GM19324 (cell line): ENCODE results near the gene N4BP3.
"Not testable (repeated sequence)": the region's sequence is repeated elsewhere in the genome, so short reads cannot be mapped to it uniquely, and the experiment has no call there.

Experiments
- ATAC-seq: cut with Tn5 transposase; IDR thresholded peaks from one replicate; pipeline ENCODE4 v1.9.1; 2021; ENCODE audit warnings: mild to moderate bottlenecking, moderate library complexity; ENCODE audit not compliant: unreplicated experiment, low FRiP score

N4BP3 gene, protein sequence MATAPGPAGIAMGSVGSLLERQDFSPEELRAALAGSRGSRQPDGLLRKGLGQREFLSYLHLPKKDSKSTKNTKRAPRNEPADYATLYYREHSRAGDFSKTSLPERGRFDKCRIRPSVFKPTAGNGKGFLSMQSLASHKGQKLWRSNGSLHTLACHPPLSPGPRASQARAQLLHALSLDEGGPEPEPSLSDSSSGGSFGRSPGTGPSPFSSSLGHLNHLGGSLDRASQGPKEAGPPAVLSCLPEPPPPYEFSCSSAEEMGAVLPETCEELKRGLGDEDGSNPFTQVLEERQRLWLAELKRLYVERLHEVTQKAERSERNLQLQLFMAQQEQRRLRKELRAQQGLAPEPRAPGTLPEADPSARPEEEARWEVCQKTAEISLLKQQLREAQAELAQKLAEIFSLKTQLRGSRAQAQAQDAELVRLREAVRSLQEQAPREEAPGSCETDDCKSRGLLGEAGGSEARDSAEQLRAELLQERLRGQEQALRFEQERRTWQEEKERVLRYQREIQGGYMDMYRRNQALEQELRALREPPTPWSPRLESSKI

GRCh38 chr5:178113141-178113787 is at the start of gene N4BP3:
Gene N4BP3 (plus strand): TSS chr5:178113532. CDS start chr5:178119584, 6,052 bp downstream.
- ATAC-seq: peak; percentile 63

- no peak for ATAC-seq
These were observed 45.6 kb upstream of the N4BP3 start for GRCh38 chr5:178067755-178068154.

GRCh38 chr5:178068293-178068692 is 45.0 kb upstream of the N4BP3 start:
- no peak for ATAC-seq

DNA sequence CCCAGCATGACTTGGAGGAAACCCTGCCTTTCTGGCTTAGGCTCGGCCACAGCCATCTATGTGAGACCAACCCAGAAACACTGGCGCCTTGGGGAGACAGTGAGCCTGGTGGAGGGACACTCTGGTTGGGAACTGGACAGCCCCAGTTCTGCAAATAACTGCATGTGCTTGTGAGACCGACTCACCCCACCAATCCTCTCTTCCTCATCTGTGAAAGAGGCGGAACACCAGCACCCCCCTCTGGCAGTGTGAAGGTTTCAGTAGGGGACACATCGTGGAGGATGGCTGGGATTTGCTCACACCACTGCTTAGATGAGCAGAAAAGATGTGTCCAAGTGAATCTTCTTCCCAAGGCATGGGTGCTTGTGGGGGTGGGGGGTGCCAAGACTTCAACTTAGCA is 43.4 kb upstream of the N4BP3 start:
- no peak for ATAC-seq

DNA sequence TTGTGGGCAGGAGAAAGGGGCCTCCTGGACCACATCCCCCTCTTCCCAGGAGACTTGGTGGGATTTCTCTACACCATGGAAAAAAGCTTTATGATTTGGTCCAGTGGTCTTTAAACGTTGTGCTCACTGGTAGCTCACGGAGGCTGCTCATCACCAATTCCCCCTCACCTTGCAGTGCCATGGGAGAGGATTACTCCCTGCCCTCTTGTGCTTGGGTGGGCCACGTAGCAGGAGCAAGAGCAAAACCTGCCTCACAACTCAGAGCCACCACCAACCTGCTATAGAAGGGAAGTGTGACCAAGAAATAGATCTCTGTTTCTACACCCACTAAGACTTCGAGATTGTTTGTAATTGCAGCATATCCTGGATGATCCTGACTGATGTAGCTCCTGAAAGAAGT is 42.2 kb upstream of the N4BP3 start:
- no peak for ATAC-seq

GRCh38 chr5:178072749-178073148 is 40.6 kb upstream of the N4BP3 start:
- no peak for ATAC-seq

DNA sequence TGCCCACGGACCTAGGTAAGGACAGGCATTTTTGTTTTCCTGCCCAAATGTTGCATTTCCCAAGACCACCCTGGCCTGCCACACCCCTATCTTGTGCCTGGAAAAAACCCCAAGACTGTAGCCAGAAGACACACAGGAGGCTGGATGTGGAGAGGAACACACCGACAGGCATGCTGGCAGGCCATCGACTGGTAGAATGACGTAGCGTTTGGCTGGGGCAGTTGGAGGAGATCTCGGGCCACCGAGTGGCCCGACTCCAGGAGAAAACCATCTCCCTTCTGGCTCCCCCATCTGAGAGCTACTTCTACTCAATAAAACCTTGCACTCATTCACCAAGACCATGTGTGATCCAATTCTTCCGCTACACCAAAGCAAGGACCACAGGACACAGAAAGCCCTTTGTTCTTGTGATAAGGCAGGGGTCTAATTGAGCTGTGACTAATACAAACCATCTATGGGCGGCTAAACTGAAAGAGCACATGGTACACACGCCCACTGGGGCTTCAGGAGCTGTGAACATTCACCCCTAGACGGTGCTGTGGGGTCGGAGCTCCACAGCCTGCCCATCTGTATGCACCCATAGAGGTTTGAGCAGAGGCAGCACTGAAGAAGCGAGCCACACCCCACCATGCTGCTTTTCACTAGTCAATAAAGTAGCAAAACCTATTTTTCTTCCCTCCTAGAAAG is 38.9 kb upstream of the N4BP3 start:
- ATAC-seq: no peak

DNA sequence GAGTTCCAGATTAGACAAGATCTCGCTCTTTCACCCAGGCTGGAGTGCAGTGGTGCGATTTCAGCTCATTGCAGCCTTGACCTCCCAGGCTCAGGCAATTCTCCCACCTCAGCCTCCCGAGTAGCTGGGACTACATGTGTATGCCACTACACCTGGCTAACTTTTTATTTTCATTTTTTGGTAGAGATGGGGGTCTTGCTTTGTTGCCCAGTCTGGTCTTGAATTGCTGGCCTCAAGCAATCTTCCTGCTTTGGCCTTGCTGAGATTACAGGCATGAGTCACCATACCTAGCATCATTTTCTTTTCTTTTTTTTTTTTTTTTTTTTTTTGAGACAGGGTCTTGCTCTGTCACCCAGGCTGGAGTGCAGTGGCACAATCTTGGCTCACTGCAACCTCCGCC is 36.4 kb upstream of the N4BP3 start:
- not testable (repeated sequence) for ATAC-seq

GRCh38 chr5:178077751-178078150 is 35.6 kb upstream of the N4BP3 start:
- ATAC-seq: no peak

GRCh38 chr5:178078197-178079010 is 34.9 kb upstream of the N4BP3 start:
- ATAC-seq: no peak

GRCh38 chr5:178080056-178080455 is 33.3 kb upstream of the N4BP3 start:
- ATAC-seq: no peak

DNA sequence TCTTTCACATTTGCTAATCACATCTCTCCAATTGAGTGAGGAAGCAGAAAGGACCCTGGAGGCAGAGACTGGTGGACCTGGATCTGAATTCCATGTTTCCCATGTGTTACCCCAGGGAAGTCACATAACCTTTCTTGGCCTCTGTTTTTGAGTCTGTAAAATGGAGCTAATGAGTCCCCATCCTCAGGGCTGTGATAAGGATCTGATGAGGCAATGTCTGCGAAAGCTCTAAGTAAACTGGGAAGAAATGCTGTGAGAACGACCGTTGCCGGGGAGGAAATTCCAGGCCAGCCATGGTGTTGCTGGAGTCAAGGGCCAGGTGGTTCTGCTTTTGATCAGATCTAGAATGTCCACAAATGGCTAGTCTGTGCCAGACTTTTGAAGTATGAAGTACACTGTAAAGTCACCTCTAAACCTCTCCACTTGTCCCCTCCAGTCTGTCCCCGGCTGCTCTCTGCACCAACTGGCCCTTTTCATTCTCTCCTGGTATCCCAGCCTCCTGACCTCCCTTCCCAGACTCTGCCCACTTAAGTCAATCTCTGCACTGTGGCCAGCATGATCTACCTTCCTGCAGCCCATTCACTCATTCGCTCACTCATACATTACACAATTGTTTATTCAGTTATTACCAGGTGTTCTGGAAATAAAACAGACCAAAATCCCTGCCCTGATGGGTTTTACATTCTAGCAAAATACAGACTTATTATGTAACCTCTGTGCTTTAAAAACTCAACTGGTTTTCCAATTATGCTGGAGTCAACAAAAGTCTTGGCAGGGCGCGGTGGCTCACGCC is 32.5 kb upstream of the N4BP3 start:
- ATAC-seq: no peak

GRCh38 chr5:178081571-178082243 is 31.6 kb upstream of the N4BP3 start:
- ATAC-seq: no peak

GRCh38 chr5:178083922-178084321 is 29.4 kb upstream of the N4BP3 start:
- ATAC-seq: no peak

GRCh38 chr5:178085316-178085715 is 28.0 kb upstream of the N4BP3 start:
- ATAC-seq: no peak

- ATAC-seq: no peak
These were observed 27.1 kb upstream of the N4BP3 start for GRCh38 chr5:178086266-178086665.

DNA sequence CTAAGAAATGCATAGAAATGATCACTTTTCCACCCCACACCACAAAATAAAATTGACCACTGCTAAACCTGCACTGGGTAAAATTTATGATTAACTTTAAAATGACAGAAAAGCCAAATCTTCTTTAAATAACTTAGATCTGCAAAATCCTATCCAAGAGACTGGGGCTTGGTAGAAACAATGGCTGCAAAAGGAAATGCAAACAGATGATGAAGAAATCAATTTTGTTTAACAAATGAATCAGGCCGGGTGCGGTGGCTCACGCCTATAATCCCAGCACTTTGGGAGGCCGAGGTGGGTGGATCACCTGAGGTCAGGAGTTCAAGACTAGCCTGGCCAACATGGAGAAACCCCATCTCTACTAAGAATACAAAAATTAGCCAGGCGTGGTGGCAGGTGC is 26.1 kb upstream of the N4BP3 start:
- ATAC-seq: not testable (repeated sequence)

- ATAC-seq: no peak
These were observed 22.5 kb upstream of the N4BP3 start for GRCh38 chr5:178090856-178091255.

GRCh38 chr5:178093134-178093533 is 20.2 kb upstream of the N4BP3 start:
- ATAC-seq: no peak
